ENCODE data around the gene LDB3. TPM values are rescaled to one million over a fixed set of nuclear protein-coding genes. Genes with fewer than 3 reads are reported as not detected.
"Not testable (repeated sequence)": the region's sequence is repeated elsewhere in the genome, so short reads cannot be mapped to it uniquely, and the experiment has no call there.

Gene LDB3
- total RNA-seq, 1 donor from 2014 or later, result 0.56 TPM

- ATAC-seq, result no peak
Measured at GRCh38 chr10:86734207-86734988, 66.1 kb downstream of the LDB3 start.

GRCh38 chr10:86735278-86735677, 67.0 kb downstream of the LDB3 start:
- ATAC-seq, result not testable (repeated sequence)

GRCh38 chr10:86742230-86742629, 73.9 kb downstream of the LDB3 start:
- ATAC-seq, result no peak

GRCh38 chr10:86744067-86744725, 75.9 kb downstream of the LDB3 start:
- no peak for ATAC-seq

- ATAC-seq, result no peak
Measured at GRCh38 chr10:86747796-86748581, 79.7 kb downstream of the LDB3 start.

GRCh38 chr10:86749854-86750253, 81.5 kb downstream of the LDB3 start:
- ATAC-seq, result no peak

GRCh38 chr10:86751477-86751876, 83.2 kb downstream of the LDB3 start:
- ATAC-seq, result no peak

- no peak for ATAC-seq
Measured at GRCh38 chr10:86752311-86752710, 84.0 kb downstream of the LDB3 start.

- no peak for ATAC-seq
Measured at GRCh38 chr10:86753051-86753450, 84.7 kb downstream of the LDB3 start.

GRCh38 chr10:86753638-86754434, 85.5 kb downstream of the LDB3 start:
- ATAC-seq, result no peak

GRCh38 chr10:86755454-86755739, 87.1 kb downstream of the LDB3 start:
- no peak for ATAC-seq

GRCh38 chr10:86755740-86756510, 87.6 kb downstream of the LDB3 start:
- peak; percentile 97 for ATAC-seq

GRCh38 chr10:86756511-86757112, 88.3 kb downstream of the LDB3 start, which contains the start of gene BMPR1A:
Gene BMPR1A (plus strand): TSS chr10:86756619. CDS start chr10:86876019, 119,400 bp downstream.
- peak; percentile 33 for ATAC-seq

- ATAC-seq, result no peak
Measured at GRCh38 chr10:86757113-86757972, 89.0 kb downstream of the LDB3 start.

GRCh38 chr10:86758189-86759072, 90.1 kb downstream of the LDB3 start:
- no peak for ATAC-seq

GRCh38 chr10:86759073-86759672, 90.9 kb downstream of the LDB3 start:
- no peak for ATAC-seq

- ATAC-seq, result no peak
Measured at GRCh38 chr10:86763404-86763803, 95.1 kb downstream of the LDB3 start.

- ATAC-seq, result no peak
Measured at GRCh38 chr10:86765548-86765947, 97.2 kb downstream of the LDB3 start.
